ENCODE measurements around the gene OPA3.
A peak's percentile ranks its signal among the peaks of the same experiment; 100 is the strongest.
"Not testable (repeated sequence)": the region's sequence is repeated elsewhere in the genome, so short reads cannot be mapped to it uniquely, and the experiment has no call there.

Gene OPA3

GRCh38 chr19:45518469-45518826, 66.2 kb downstream of the OPA3 start:
- peak; percentile 20 for DNase-seq (ENCODE audit: low read depth)

- no peak for DNase-seq (ENCODE audit: low read depth)
Observed at GRCh38 chr19:45517641-45518468, 66.7 kb downstream of the OPA3 start.

- no peak for DNase-seq (ENCODE audit: low read depth)
Observed at GRCh38 chr19:45517238-45517637, 67.4 kb downstream of the OPA3 start.

GRCh38 chr19:45515807-45516401, 68.7 kb downstream of the OPA3 start:
- DNase-seq (ENCODE audit: low read depth) = no peak

- no peak for DNase-seq (ENCODE audit: low read depth)
Observed at GRCh38 chr19:45515081-45515624, 69.4 kb downstream of the OPA3 start.

GRCh38 chr19:45514376-45515051, 70.1 kb downstream of the OPA3 start:
- no peak for DNase-seq (ENCODE audit: low read depth)

- no peak for DNase-seq (ENCODE audit: low read depth)
Observed at GRCh38 chr19:45512881-45513483, 71.6 kb downstream of the OPA3 start.

GRCh38 chr19:45511074-45511473, 73.5 kb downstream of the OPA3 start:
- DNase-seq (ENCODE audit: low read depth) = no peak

GRCh38 chr19:45510352-45510751, 74.2 kb downstream of the OPA3 start:
- not testable (repeated sequence) for DNase-seq (ENCODE audit: low read depth)

GRCh38 chr19:45509692-45510015, 74.9 kb downstream of the OPA3 start:
- DNase-seq (ENCODE audit: low read depth) = no peak

- peak; percentile 77 for DNase-seq (ENCODE audit: low read depth)
Observed at GRCh38 chr19:45508861-45509691, 75.5 kb downstream of the OPA3 start.

- DNase-seq (ENCODE audit: low read depth) = no peak
Observed at GRCh38 chr19:45508417-45508860, 76.2 kb downstream of the OPA3 start.

- no peak for DNase-seq (ENCODE audit: low read depth)
Observed at GRCh38 chr19:45507872-45508416, 76.7 kb downstream of the OPA3 start.

GRCh38 chr19:45506989-45507871, 77.4 kb downstream of the OPA3 start, which contains the start of gene VASP:
Gene VASP, plus strand, starts transcription at chr19:45507479. Its CDS starts 293 bp downstream, at chr19:45507772.
- peak; percentile 92 for DNase-seq (ENCODE audit: low read depth)

- peak; percentile 94 for DNase-seq (ENCODE audit: low read depth)
Observed at GRCh38 chr19:45506246-45506988, 78.2 kb downstream of the OPA3 start.

GRCh38 chr19:45505996-45506245, 78.7 kb downstream of the OPA3 start:
- no peak for DNase-seq (ENCODE audit: low read depth)

GRCh38 chr19:45505151-45505995, 79.2 kb downstream of the OPA3 start:
- DNase-seq (ENCODE audit: low read depth) = peak; percentile 59

GRCh38 chr19:45503909-45504308, 80.7 kb downstream of the OPA3 start:
- no peak for DNase-seq (ENCODE audit: low read depth)

GRCh38 chr19:45502111-45502510, 82.5 kb downstream of the OPA3 start:
- DNase-seq (ENCODE audit: low read depth) = no peak
